ENCODE results near the gene AP3D1.

GRCh38 chr19:2063824-2064223, 87.5 kb downstream of the AP3D1 start:
- TF ChIP-seq CTCF (IDR thresholded peaks at IDR 0.05) (no peak), POLR2A (IDR thresholded peaks at IDR 0.05) (no peak)
